ENCODE results near the gene BCKDHA.

- no peak for TF ChIP-seq CTCF (IDR thresholded peaks at IDR 0.05)
- TF ChIP-seq RFX5 (IDR thresholded peaks at IDR 0.05; ENCODE audit: low read length) = no peak
- TF ChIP-seq EP300 (IDR thresholded peaks at IDR 0.05; ENCODE audit: borderline replicate concordance in 1 of 2, low read depth in 1 of 2, low read length in 1 of 2) = no peak
- TF ChIP-seq RCOR1 (IDR thresholded peaks at IDR 0.05; ENCODE audit: low read length) = no peak
- TF ChIP-seq TEAD4 (IDR thresholded peaks at IDR 0.05; ENCODE audit: borderline replicate concordance, insufficient read depth) = no peak
- no peak for TF ChIP-seq RAD21 (IDR thresholded peaks at IDR 0.05; ENCODE audit: low read length)
- TF ChIP-seq SMC3 (IDR thresholded peaks at IDR 0.05; ENCODE audit: low read depth, low read length) = no peak
Observed at GRCh38 chr19:41422456-41422855, 24.8 kb downstream of the BCKDHA start.
